Cardiac muscle cell (in vitro differentiated cells and primary cell): Measurements from ENCODE around the gene DSCAML1. TPM values are rescaled to one million over a fixed set of nuclear protein-coding genes. Genes with fewer than 3 reads are reported as not detected.

Experiments
- DNase-seq, 2 donors: peaks; one replicate each; pipeline versions ENCODE4 v3.0.0 to v3.0.0-alpha.2; 2010 to 2017; ENCODE audit warnings: low read depth in 1 of 2, low spot score in 1 of 2
- H3K27ac ChIP-seq: fragments of 200-600 bp; sonication (generic); 2 replicates; pipeline ENCODE4 v1.5.1; 2016
- H3K27me3 ChIP-seq: fragments of 200-600 bp; sonication (generic); 2 replicates; pipeline ENCODE4 v1.6.0; 2016; ENCODE audit warnings: control low read depth
- H3K36me3 ChIP-seq: fragments of 200-600 bp; sonication (generic); 2 replicates; pipeline ENCODE4 v1.5.1; 2016; ENCODE audit warnings: control low read depth
- H3K4me1 ChIP-seq: fragments of 200-600 bp; sonication (generic); 2 replicates; pipeline ENCODE4 v1.8.1; 2017; ENCODE audit warnings: low read depth, mild to moderate bottlenecking, mixed run types
- H3K4me3 ChIP-seq: fragments of 200-600 bp; sonication (generic); 2 replicates; pipeline ENCODE4 v1.5.1; 2016; ENCODE audit warnings: mild to moderate bottlenecking
- H3K9me3 ChIP-seq: fragments of 200-600 bp; sonication (generic); 2 replicates; pipeline ENCODE4 v1.5.1; 2017; ENCODE audit warnings: low read depth, mild to moderate bottlenecking, control low read depth
- polyA plus RNA-seq: library from polyadenylated mRNA; unstranded; fragments of >200 nt; fragmentation: Nextera tagmentation; extraction: Ambion mirVana; gene quantifications from 2 replicates; pipeline ENCODE4 v1.2.1, GENCODE V29; 2016
- total RNA-seq: library from RNA; depleted of rRNA; stranded (reverse); fragments of >200 nt; gene quantifications from 2 replicates; pipeline ENCODE4 v1.2.3, GENCODE V29; 2016
- TF ChIP-seq, protein P1 (sequence below): IDR thresholded peaks from 2 replicates; pipeline ENCODE4 v1.5.1; 2012; ENCODE audit warnings: low read depth, mild to moderate bottlenecking, low read length

DSCAML1 gene
- total and polyA plus RNA-seq, 2 experiments from 2014 or later = 1.8 TPM; not detected in 1

DNA sequence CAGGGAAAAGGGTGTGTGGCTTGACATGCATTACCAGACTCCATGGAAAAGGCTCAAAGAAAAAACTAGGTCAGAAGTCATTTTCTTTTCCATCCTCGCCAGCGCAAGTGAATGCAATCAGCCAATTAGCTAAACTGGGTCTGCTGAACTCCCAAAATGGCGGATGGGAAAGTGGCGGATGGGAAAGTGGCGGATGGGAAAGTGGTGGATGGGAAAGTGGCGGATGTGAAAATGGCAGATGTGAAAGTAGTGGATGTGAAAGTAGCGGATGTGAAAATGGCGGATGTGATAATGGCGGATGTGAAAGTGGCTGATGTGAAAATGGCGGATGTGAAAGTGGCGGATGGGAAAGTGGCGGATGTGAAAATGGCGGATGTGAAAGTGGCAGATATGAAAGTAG, 311.0 kb downstream of the DSCAML1 start:
- Histone ChIP-seq H3K9me3 (no peaks in the 10 kb centered on the region), H3K4me3 (no peak overlapping the region), H3K4me1 (no peaks in the 10 kb centered on the region), H3K36me3 (no peaks in the 10 kb centered on the region), H3K27me3 (no peaks in the 10 kb centered on the region), H3K27ac (no peak overlapping the region)
- no peak for DNase-seq
- TF ChIP-seq, protein P1, sequence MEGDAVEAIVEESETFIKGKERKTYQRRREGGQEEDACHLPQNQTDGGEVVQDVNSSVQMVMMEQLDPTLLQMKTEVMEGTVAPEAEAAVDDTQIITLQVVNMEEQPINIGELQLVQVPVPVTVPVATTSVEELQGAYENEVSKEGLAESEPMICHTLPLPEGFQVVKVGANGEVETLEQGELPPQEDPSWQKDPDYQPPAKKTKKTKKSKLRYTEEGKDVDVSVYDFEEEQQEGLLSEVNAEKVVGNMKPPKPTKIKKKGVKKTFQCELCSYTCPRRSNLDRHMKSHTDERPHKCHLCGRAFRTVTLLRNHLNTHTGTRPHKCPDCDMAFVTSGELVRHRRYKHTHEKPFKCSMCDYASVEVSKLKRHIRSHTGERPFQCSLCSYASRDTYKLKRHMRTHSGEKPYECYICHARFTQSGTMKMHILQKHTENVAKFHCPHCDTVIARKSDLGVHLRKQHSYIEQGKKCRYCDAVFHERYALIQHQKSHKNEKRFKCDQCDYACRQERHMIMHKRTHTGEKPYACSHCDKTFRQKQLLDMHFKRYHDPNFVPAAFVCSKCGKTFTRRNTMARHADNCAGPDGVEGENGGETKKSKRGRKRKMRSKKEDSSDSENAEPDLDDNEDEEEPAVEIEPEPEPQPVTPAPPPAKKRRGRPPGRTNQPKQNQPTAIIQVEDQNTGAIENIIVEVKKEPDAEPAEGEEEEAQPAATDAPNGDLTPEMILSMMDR = no peak

DNA sequence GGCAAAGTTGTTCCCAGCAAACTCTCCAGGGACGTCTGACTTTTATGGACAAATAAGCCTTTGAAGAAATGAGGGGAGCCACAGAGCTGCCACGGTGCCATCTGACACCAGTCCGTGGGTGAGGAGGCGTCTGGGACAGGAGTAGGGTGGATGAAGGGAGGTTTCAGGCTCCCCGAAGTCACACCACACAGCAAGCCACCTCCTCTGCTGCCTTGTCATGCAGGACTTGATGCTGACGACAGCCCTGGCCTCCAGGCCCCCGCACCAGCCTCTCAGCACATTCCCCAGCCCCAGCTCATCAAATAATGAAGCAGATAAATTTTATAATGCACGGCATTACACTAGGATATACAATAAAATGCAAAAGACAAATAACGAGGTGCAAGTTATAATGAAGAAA, 312.9 kb downstream of the DSCAML1 start:
- Histone ChIP-seq H3K4me3 (no peak overlapping the region), H3K27me3 (no peaks in the 10 kb centered on the region), H3K4me1 (no peaks in the 10 kb centered on the region), H3K27ac (no peak overlapping the region), H3K9me3 (no peaks in the 10 kb centered on the region), H3K36me3 (no peaks in the 10 kb centered on the region)
- TF ChIP-seq, protein P1 = no peak
- no peak for DNase-seq

DNA sequence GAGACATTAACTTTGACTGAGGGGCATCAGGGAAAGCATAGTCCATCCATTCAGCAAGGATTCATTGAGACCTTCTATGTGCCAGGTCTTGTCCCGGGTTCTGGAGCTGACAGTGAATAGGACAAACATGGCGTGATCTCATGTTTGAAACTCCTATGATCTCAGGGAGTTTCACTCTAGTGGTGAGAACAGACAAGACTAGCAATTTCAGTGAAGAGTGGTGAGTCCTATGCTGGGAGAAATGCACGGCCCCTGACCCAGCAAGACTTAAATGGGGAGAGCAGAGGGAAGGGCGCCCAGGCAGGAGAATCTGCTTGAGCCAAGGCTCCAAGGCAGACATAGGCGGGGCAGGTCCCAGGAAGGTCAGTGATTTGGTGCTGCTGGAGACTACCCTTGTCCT, 313.6 kb downstream of the DSCAML1 start:
- Histone ChIP-seq H3K4me1 (no peaks in the 10 kb centered on the region), H3K9me3 (no peaks in the 10 kb centered on the region), H3K36me3 (no peaks in the 10 kb centered on the region), H3K27me3 (no peaks in the 10 kb centered on the region), H3K4me3 (no peak overlapping the region), H3K27ac (no peak overlapping the region)
- DNase-seq = no peak
- TF ChIP-seq, protein P1 = no peak

DNA sequence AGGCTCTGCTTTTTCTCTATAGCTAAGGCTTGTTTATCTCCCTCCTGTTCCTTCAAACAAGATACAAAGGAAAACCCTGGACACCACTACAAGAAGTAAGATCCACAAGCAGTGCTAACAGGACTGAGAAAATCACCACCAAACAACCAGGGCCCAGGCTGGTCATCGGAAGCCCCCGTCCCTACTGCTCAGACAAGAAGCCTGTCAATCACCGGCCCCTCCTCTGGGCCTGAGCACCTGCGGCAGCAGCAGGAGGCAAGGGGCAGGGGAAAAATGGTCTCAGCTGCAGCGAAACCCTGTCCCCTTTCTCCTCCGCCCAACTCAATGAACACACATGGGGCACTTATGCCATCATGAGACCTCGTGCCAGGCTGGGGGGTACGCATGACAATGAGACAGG, 314.1 kb downstream of the DSCAML1 start:
- DNase-seq = no peak

DNA sequence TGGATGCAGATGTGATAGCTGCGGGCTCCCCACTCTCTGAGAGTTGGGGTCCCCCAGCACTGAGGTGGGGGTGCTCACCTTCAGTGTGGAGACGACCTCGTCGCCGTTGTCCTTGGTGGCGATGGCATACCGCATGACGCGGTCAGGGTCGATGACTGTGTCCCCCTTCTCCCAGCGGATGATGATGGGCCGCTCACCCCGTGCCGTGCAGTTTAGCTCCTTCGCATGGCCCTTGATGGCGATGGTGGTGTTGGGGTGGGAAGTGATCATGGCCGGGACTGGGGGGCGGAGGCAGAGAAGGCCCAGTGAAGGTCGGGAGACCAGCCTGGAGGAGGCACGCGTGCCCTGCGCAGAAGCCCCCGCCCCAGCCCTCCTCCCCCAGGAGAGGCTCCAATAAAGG, 315.1 kb downstream of the DSCAML1 start:
- no peaks in the 10 kb centered on the region for H3K9me3 ChIP-seq
- TF ChIP-seq, protein P1 = no peak

More for the DNA sequence above, 314.1 kb downstream of the DSCAML1 start:
- TF ChIP-seq, protein P1 = no peak
- Histone ChIP-seq H3K9me3 (no peaks in the 10 kb centered on the region), H3K27ac (no peak overlapping the region), H3K4me1 (no peaks in the 10 kb centered on the region), H3K4me3 (no peak overlapping the region), H3K27me3 (no peaks in the 10 kb centered on the region), H3K36me3 (no peaks in the 10 kb centered on the region)

DNA sequence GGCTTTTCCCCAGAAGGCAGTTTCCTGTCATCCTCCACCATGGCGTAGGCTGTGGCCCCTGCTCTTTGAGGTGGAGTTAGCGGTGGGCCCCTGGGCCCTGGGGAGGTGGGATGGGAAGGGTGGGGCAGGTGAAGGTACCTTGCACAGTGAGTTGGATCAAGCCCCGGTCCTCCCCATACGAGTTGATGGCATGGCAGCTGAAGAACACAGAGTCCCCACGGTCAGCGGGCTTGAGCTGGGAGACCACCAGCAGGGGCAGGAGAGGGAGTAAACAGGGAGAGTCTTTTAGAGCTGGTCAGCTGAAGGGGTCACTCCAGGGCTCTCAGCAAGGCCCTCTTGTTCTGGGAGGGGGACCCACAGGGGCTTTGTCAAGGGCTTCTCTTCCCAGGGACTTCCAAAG, 316.0 kb downstream of the DSCAML1 start:
- H3K36me3 ChIP-seq = no peaks in the 10 kb centered on the region
- H3K4me1 ChIP-seq = no peaks in the 10 kb centered on the region
- no peak overlapping the region for H3K27ac ChIP-seq
- no peak for DNase-seq
- H3K27me3 ChIP-seq = no peaks in the 10 kb centered on the region
- H3K4me3 ChIP-seq = no peak overlapping the region
- TF ChIP-seq, protein P1 = no peak
- no peaks in the 10 kb centered on the region for H3K9me3 ChIP-seq

More for the DNA sequence above, 315.1 kb downstream of the DSCAML1 start:
- Histone ChIP-seq H3K4me3 (no peak overlapping the region), H3K27ac (no peak overlapping the region), H3K27me3 (no peaks in the 10 kb centered on the region), H3K36me3 (no peaks in the 10 kb centered on the region), H3K4me1 (no peaks in the 10 kb centered on the region)
- DNase-seq = no peak
